Parathyroid adenoma (tissue), 2 donors: ENCODE measurements around the gene CAMK2D.

Experiments used
- H2AFZ ChIP-seq: fragments of 300-600 bp; sonication (generic); one replicate; pipeline ENCODE4 v1.7.0; 2017; ENCODE audit warnings: antibody characterized with exemption, mild to moderate bottlenecking
- H3K27ac ChIP-seq: fragments of 300-600 bp; sonication (generic); one replicate; pipeline ENCODE4 v1.7.0; 2017
- H3K27me3 ChIP-seq: fragments of 300-600 bp; sonication (generic); one replicate; pipeline ENCODE4 v1.7.0; 2017; ENCODE audit warnings: low read length; ENCODE audit not compliant: control insufficient read depth, insufficient read depth
- H3K36me3 ChIP-seq: fragments of 300-600 bp; sonication (generic); one replicate; pipeline ENCODE4 v1.7.0; 2017; ENCODE audit warnings: low read length; ENCODE audit not compliant: control insufficient read depth, insufficient read depth
- H3K4me1 ChIP-seq: fragments of 300-600 bp; sonication (generic); one replicate; pipeline ENCODE4 v1.7.0; 2017; ENCODE audit warnings: control low read depth
- H3K4me2 ChIP-seq: fragments of 300-600 bp; sonication (generic); one replicate; pipeline ENCODE4 v1.7.0; 2017; ENCODE audit warnings: low read length
- H3K4me3 ChIP-seq: fragments of 300-600 bp; sonication (generic); one replicate; pipeline ENCODE4 v1.7.0; 2017; ENCODE audit warnings: low read depth, low read length
- H3K79me2 ChIP-seq: fragments of 300-600 bp; sonication (generic); one replicate; pipeline ENCODE4 v1.7.0; 2017; ENCODE audit warnings: control low read depth
- H3K9ac ChIP-seq: fragments of 300-600 bp; sonication (generic); one replicate; pipeline ENCODE4 v1.7.0; 2017; ENCODE audit warnings: mild to moderate bottlenecking
- H3K9me3 ChIP-seq: fragments of 300-600 bp; sonication (generic); one replicate; pipeline ENCODE4 v1.7.0; 2017; ENCODE audit warnings: low read length; ENCODE audit not compliant: control insufficient read depth
- CTCF ChIP-seq: fragments of 300-600 bp; sonication (generic); IDR thresholded peaks from one replicate; pipeline ENCODE4 v1.7.0; 2017; ENCODE audit warnings: antibody characterized with exemption, mild to moderate bottlenecking
- donor health status: primary hyperparathyroidism.

CAMK2D gene

GRCh38 chr4:113730467-113731216 lies 30.9 kb downstream of the CAMK2D start:
- no peak for TF ChIP-seq CTCF
- Histone ChIP-seq H3K27me3 (no peaks in the 10 kb centered on the region), H3K27ac (no peak overlapping the region), H3K9ac (no peak overlapping the region), H3K9me3 (no peaks in the 10 kb centered on the region), H3K4me2 (no peak overlapping the region), H3K4me3 (no peak overlapping the region), H3K36me3 (no peaks in the 10 kb centered on the region), H2AFZ (no peak overlapping the region), H3K4me1 (no peaks in the 10 kb centered on the region), H3K79me2 (peaks cover 4% of the 10 kb centered on the region)

- H3K4me2 ChIP-seq: no peak overlapping the region
- H3K4me3 ChIP-seq: no peak overlapping the region
- no peak overlapping the region for H3K27ac ChIP-seq
- no peak overlapping the region for H2AFZ ChIP-seq
- no peaks in the 10 kb centered on the region for H3K36me3 ChIP-seq
- no peaks in the 10 kb centered on the region for H3K4me1 ChIP-seq
- peaks cover 4% of the 10 kb centered on the region for H3K79me2 ChIP-seq
- H3K27me3 ChIP-seq: no peaks in the 10 kb centered on the region
- H3K9me3 ChIP-seq: no peaks in the 10 kb centered on the region
- no peak for TF ChIP-seq CTCF
- H3K9ac ChIP-seq: no peak overlapping the region
These were observed 33.7 kb downstream of the CAMK2D start for GRCh38 chr4:113727802-113728201.

- Histone ChIP-seq H2AFZ (no peak overlapping the region), H3K4me3 (no peak overlapping the region), H3K36me3 (no peaks in the 10 kb centered on the region), H3K9ac (no peak overlapping the region), H3K4me1 (no peaks in the 10 kb centered on the region), H3K79me2 (peaks cover 2% of the 10 kb centered on the region), H3K27ac (no peak overlapping the region), H3K4me2 (no peak overlapping the region), H3K27me3 (no peaks in the 10 kb centered on the region), H3K9me3 (no peaks in the 10 kb centered on the region)
- TF ChIP-seq CTCF: no peak
These were observed 35.6 kb downstream of the CAMK2D start for GRCh38 chr4:113725963-113726362.

GRCh38 chr4:113718252-113718651 lies 43.3 kb downstream of the CAMK2D start:
- no peak overlapping the region for H3K4me2 ChIP-seq
- no peak overlapping the region for H3K4me3 ChIP-seq
- H2AFZ ChIP-seq: no peak overlapping the region
- no peaks in the 10 kb centered on the region for H3K79me2 ChIP-seq
- no peaks in the 10 kb centered on the region for H3K27me3 ChIP-seq
- no peak for TF ChIP-seq CTCF
- no peak overlapping the region for H3K9ac ChIP-seq
- H3K36me3 ChIP-seq: no peaks in the 10 kb centered on the region
- no peak overlapping the region for H3K27ac ChIP-seq
- H3K4me1 ChIP-seq: no peaks in the 10 kb centered on the region
- H3K9me3 ChIP-seq: no peaks in the 10 kb centered on the region
